Measurements from ENCODE around the gene CCR9. TPM values are rescaled to one million over a fixed set of nuclear protein-coding genes. Genes with fewer than 3 reads are reported as not detected.

The CCR9 gene
- total RNA-seq, 1 donor from 2014 or later: not detected

DNA sequence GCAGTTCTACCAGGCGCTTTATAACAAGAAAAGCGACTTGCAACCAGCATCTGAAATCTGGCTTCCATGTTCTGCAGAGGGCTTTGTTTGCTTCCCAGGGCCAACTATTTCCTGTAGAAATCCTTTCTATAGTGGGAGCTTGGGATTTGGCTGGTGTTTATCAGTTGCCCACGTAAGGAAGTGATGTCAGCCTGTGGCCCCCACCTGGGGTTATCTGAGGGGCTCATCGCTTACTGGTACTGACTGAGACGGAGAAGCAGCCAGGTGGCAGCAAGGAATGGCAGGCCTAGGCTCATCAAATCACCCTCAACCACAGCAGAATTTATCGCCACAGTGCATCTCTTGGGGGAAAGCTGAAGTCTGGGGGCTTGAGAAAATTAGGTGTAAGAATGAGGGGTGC, 14.6 kb upstream of the CCR9 start:
- Mint-ChIP-seq H3K4me1 (ENCODE audit: low read depth, unreplicated experiment) (no peaks in the 10 kb centered on the region), H3K9me3 (ENCODE audit: unreplicated experiment) (peaks cover 6% of the 10 kb centered on the region), H3K27ac (ENCODE audit: unreplicated experiment) (no peak overlapping the region), H3K27me3 (ENCODE audit: unreplicated experiment) (no peaks in the 10 kb centered on the region), H3K4me3 (ENCODE audit: unreplicated experiment) (no peak overlapping the region), H3K36me3 (ENCODE audit: unreplicated experiment) (peaks cover 5% of the 10 kb centered on the region)
- no peak for DNase-seq
- TF ChIP-seq, protein P1, sequence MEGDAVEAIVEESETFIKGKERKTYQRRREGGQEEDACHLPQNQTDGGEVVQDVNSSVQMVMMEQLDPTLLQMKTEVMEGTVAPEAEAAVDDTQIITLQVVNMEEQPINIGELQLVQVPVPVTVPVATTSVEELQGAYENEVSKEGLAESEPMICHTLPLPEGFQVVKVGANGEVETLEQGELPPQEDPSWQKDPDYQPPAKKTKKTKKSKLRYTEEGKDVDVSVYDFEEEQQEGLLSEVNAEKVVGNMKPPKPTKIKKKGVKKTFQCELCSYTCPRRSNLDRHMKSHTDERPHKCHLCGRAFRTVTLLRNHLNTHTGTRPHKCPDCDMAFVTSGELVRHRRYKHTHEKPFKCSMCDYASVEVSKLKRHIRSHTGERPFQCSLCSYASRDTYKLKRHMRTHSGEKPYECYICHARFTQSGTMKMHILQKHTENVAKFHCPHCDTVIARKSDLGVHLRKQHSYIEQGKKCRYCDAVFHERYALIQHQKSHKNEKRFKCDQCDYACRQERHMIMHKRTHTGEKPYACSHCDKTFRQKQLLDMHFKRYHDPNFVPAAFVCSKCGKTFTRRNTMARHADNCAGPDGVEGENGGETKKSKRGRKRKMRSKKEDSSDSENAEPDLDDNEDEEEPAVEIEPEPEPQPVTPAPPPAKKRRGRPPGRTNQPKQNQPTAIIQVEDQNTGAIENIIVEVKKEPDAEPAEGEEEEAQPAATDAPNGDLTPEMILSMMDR (IDR thresholded peaks at IDR 0.05; ENCODE audit: partially characterized antibody, unreplicated experiment): no peak

DNA sequence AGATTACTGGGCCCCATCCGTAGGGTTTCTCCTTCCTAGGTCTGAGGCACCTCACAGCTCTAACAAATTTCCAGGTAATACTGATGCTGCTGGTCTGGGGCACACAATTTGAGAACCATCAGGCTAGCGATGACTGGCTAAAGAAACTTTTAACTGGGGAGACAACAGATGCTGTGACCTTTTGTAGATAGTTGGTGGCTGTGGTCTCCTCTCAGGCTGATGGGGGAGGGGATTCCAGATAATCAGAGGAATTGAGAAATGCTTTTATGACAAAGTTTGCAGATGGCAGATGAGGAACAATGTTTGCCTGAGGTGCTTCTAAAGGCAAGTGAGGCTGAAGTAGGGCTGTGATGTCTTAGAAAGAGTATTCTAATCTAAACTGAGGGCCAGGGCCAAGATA, 13.8 kb upstream of the CCR9 start:
- peaks cover 5% of the 10 kb centered on the region for H3K36me3 Mint-ChIP-seq (ENCODE audit: unreplicated experiment)
- H3K4me1 Mint-ChIP-seq (ENCODE audit: low read depth, unreplicated experiment): no peaks in the 10 kb centered on the region
- no peak for DNase-seq
- H3K27me3 Mint-ChIP-seq (ENCODE audit: unreplicated experiment): no peaks in the 10 kb centered on the region
- no peak overlapping the region for H3K27ac Mint-ChIP-seq (ENCODE audit: unreplicated experiment)
- H3K4me3 Mint-ChIP-seq (ENCODE audit: unreplicated experiment): no peak overlapping the region
- H3K9me3 Mint-ChIP-seq (ENCODE audit: unreplicated experiment): peaks cover 6% of the 10 kb centered on the region
- TF ChIP-seq, protein P1 (IDR thresholded peaks at IDR 0.05; ENCODE audit: partially characterized antibody, unreplicated experiment): no peak

DNA sequence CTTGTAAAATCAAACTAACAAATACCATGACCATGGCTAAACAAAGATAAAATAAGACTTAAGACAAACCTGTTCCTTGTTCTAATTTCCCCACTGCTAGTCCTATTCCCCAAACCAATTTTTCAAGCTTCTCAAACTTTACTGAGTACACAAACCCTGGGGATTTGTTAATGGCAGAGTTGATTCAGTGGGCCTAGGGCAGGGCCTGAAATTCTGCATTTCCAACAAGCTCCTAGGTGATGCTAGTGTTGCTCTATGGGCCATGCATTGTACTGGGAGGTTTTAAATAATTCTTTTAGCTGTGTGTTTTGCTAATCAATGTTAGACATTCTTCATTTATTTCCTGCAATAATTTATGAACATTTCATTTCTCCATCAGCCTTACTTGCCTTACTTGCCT, 13.3 kb upstream of the CCR9 start:
- no peak overlapping the region for H3K4me3 Mint-ChIP-seq (ENCODE audit: unreplicated experiment)
- peaks cover 6% of the 10 kb centered on the region for H3K9me3 Mint-ChIP-seq (ENCODE audit: unreplicated experiment)
- no peak overlapping the region for H3K27ac Mint-ChIP-seq (ENCODE audit: unreplicated experiment)
- no peaks in the 10 kb centered on the region for H3K27me3 Mint-ChIP-seq (ENCODE audit: unreplicated experiment)
- H3K4me1 Mint-ChIP-seq (ENCODE audit: low read depth, unreplicated experiment): no peaks in the 10 kb centered on the region
- no peak for DNase-seq
- TF ChIP-seq, protein P1 (IDR thresholded peaks at IDR 0.05; ENCODE audit: partially characterized antibody, unreplicated experiment): no peak
- peaks cover 5% of the 10 kb centered on the region for H3K36me3 Mint-ChIP-seq (ENCODE audit: unreplicated experiment)

DNA sequence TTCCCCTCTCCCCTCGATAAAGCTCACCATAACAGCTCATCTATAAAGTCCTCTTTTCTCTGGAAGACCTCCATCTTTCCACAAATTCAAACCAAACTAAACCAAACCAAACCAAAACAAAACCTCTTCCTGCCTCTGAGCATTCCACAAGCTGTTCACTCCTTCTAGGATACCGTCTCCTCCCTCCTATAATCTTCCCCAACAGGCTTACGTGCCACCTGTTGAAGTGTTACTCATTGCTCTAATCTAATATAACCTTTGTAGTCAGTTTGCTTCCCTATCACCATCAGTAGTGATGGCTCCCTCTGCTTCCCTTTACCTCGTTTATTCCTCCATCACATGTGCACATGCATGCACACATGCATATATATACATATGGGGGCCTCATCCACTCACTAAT, 12.7 kb upstream of the CCR9 start:
- Mint-ChIP-seq H3K9me3 (ENCODE audit: unreplicated experiment) (peaks cover 6% of the 10 kb centered on the region), H3K27ac (ENCODE audit: unreplicated experiment) (no peak overlapping the region), H3K27me3 (ENCODE audit: unreplicated experiment) (no peaks in the 10 kb centered on the region), H3K4me3 (ENCODE audit: unreplicated experiment) (no peak overlapping the region), H3K36me3 (ENCODE audit: unreplicated experiment) (peaks cover 5% of the 10 kb centered on the region), H3K4me1 (ENCODE audit: low read depth, unreplicated experiment) (no peaks in the 10 kb centered on the region)
- TF ChIP-seq, protein P1 (IDR thresholded peaks at IDR 0.05; ENCODE audit: partially characterized antibody, unreplicated experiment): no peak
- DNase-seq: no peak

DNA sequence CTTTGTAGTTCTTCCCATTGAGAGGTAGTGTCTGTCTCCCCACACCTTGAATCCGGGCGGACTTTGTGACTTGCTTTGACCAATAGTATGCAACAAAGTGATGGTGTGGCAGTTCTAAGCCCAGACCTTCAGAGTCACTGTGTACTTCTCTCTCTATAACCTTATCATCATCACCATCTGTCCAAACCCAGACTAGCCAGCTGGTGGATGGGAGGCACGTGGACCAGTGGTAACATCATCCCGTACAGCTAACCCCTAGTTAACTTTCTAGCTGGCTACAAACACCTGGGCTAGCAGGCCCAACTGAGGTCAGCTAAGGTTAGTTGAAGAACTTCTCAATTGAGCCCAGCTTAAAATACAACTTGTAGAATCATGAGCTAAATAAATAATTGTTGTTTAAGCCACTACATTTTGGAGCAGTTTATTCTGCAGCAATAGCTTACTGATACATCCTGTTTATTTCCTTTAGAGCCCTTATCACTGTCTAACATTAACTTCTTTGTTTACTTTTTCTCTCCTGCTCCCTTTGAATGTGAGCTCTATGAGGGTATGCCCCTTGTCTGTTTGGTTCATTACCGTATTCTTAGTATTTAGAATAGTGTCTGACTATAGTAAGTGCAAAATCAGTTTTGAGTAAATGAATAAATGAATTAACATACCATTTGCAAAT, 11.5 kb upstream of the CCR9 start:
- H3K4me3 Mint-ChIP-seq (ENCODE audit: unreplicated experiment): no peak overlapping the region
- peaks cover 6% of the 10 kb centered on the region for H3K9me3 Mint-ChIP-seq (ENCODE audit: unreplicated experiment)
- TF ChIP-seq, protein P1 (IDR thresholded peaks at IDR 0.05; ENCODE audit: partially characterized antibody, unreplicated experiment): no peak

More for the DNA sequence above, 11.5 kb upstream of the CCR9 start:
- no peak for DNase-seq
- Mint-ChIP-seq H3K27ac (ENCODE audit: unreplicated experiment) (no peak overlapping the region), H3K27me3 (ENCODE audit: unreplicated experiment) (no peaks in the 10 kb centered on the region), H3K36me3 (ENCODE audit: unreplicated experiment) (peaks cover 5% of the 10 kb centered on the region), H3K4me1 (ENCODE audit: low read depth, unreplicated experiment) (no peaks in the 10 kb centered on the region)

All from glutamatergic neuron (in vitro differentiated cells).